IMR-90 (cell line): ENCODE measurements around the gene NBEA. TPM values are rescaled to one million over a fixed set of nuclear protein-coding genes. Genes with fewer than 3 reads are reported as not detected.

ENCODE experiments used
- ATAC-seq: fragments of 200-7000 bp; cut with Tn5 transposase; 2 replicates; pipeline ENCODE4 v1.9.1; 2020; ENCODE audit warnings: low read depth, mild to moderate bottlenecking, moderate library complexity
- BruUV-seq: library from RNA; stranded (reverse); fragments of 400-500 nt; replicated peaks from 2 replicates; lab custom pipeline; 2021; lab: Mats Ljungman, UMichigan
- CTCF ChIA-PET: fragments of 300-600 bp; formaldehyde crosslinking; extraction: SDS; loops from one replicate; lab custom pipeline; 2021; ENCODE audit warnings: antibody characterized with exemption; lab: Yijun Ruan, JAX
- POLR2A ChIA-PET: fragments of 300-600 bp; sonication (Branson Sonifier 250); formaldehyde crosslinking; loops from one replicate; lab custom pipeline; 2022; ENCODE audit warnings: antibody characterized with exemption; ENCODE audit not compliant: unreplicated experiment; lab: Charles Lee
- DNase-seq: peaks from one replicate; pipeline ENCODE4 v3.0.0; 2013
- H2AFZ ChIP-seq: replicated peaks from 2 replicates; pipeline ENCODE3; 2013; ENCODE audit warnings: low read length, mild to moderate bottlenecking; ENCODE audit not compliant: poor library complexity
- H2AK5ac ChIP-seq: 2 replicates; pipeline ENCODE4 v1.6.1; 2013; ENCODE audit warnings: low read depth, low read length, inconsistent platforms
- H2AK9ac ChIP-seq: replicated peaks from 2 replicates; pipeline ENCODE3; 2013; ENCODE audit warnings: mild to moderate bottlenecking, low read depth, low read length, moderate library complexity; ENCODE audit not compliant: poor library complexity
- H2BK120ac ChIP-seq: 2 replicates; pipeline ENCODE4 v1.6.1; 2013; ENCODE audit warnings: low read depth, low read length, inconsistent platforms
- H2BK15ac ChIP-seq: 3 replicates; pipeline ENCODE4 v1.6.1; 2013; ENCODE audit warnings: low read depth, low read length, inconsistent platforms
- H2BK20ac ChIP-seq: 2 replicates; pipeline ENCODE4 v1.6.1; 2013; ENCODE audit warnings: low read depth, mild to moderate bottlenecking, inconsistent platforms, low read length, moderate library complexity
- H2BK5ac ChIP-seq: 2 replicates; pipeline ENCODE4 v1.6.1; 2013; ENCODE audit warnings: mild to moderate bottlenecking, low read depth, low read length, inconsistent platforms; ENCODE audit not compliant: poor library complexity, severe bottlenecking
- H3K14ac ChIP-seq: replicated peaks from 2 replicates; pipeline ENCODE4 v1.6.1; 2013; ENCODE audit warnings: low read depth, low read length, inconsistent platforms
- H3K18ac ChIP-seq: 2 replicates; pipeline ENCODE4 v1.6.1; 2013; ENCODE audit warnings: low read depth, low read length, control low read depth
- H3K23ac ChIP-seq: 2 replicates; pipeline ENCODE4 v1.6.1; 2013; ENCODE audit warnings: low read depth, low read length, inconsistent platforms
- H3K27ac ChIP-seq: 2 replicates; pipeline ENCODE4 v1.5.1; 2013; ENCODE audit warnings: mild to moderate bottlenecking, control low read depth, low read length; ENCODE audit not compliant: insufficient read depth
- H3K27me3 ChIP-seq: 2 replicates; pipeline ENCODE4 v1.6.1; 2013; ENCODE audit warnings: low read length; ENCODE audit not compliant: control insufficient read depth, insufficient read depth
- H3K36me3 ChIP-seq: 2 replicates; pipeline ENCODE4 v1.6.1; 2013; ENCODE audit warnings: low read length, mixed read lengths; ENCODE audit not compliant: control insufficient read depth, insufficient read depth
- H3K4ac ChIP-seq: 2 replicates; pipeline ENCODE4 v1.6.1; 2013; ENCODE audit warnings: low read depth, low read length, inconsistent platforms
- H3K4me1 ChIP-seq: 2 replicates; pipeline ENCODE4 v1.6.1; 2013; ENCODE audit warnings: low read length, mixed read lengths; ENCODE audit not compliant: control insufficient read depth, insufficient read depth
- H3K4me2 ChIP-seq: 2 replicates; pipeline ENCODE4 v1.6.1; 2013; ENCODE audit warnings: low read depth, mild to moderate bottlenecking, control low read depth, low read length, moderate library complexity
- H3K4me3 ChIP-seq: 2 replicates; pipeline ENCODE4 v1.5.1; 2013; ENCODE audit warnings: low read depth, mild to moderate bottlenecking, control low read depth, low read length, moderate library complexity; ENCODE audit not compliant: insufficient read depth
- H3K56ac ChIP-seq: 2 replicates; pipeline ENCODE4 v1.6.1; 2013; ENCODE audit warnings: low read length, inconsistent platforms; ENCODE audit not compliant: insufficient read depth; ENCODE audit errors: extremely low read depth
- H3K79me1 ChIP-seq, 2 experiments: 2 replicates each; pipeline ENCODE4 v1.6.1; 2013; ENCODE audit warnings: low read length in 2 of 2, inconsistent platforms in 1 of 2, low read depth in 1 of 2
- H3K9ac ChIP-seq: 2 replicates; pipeline ENCODE4 v1.6.1; 2013; ENCODE audit warnings: low read depth, low read length, control low read depth
- H3K9me1 ChIP-seq: 2 replicates; pipeline ENCODE4 v1.6.1; 2013; ENCODE audit warnings: low read length, inconsistent platforms; ENCODE audit not compliant: insufficient read depth
- H3K9me3 ChIP-seq: 2 replicates; pipeline ENCODE4 v1.6.1; 2013; ENCODE audit warnings: low read length; ENCODE audit not compliant: control insufficient read depth, insufficient read depth
- H4K20me1 ChIP-seq: 2 replicates; pipeline ENCODE4 v1.6.1; 2013; ENCODE audit warnings: low read length, inconsistent platforms; ENCODE audit not compliant: insufficient read depth
- H4K5ac ChIP-seq: 2 replicates; pipeline ENCODE4 v1.6.1; 2013; ENCODE audit warnings: mild to moderate bottlenecking, low read depth, low read length, control low read depth
- H4K8ac ChIP-seq, 2 experiments: 2 replicates each; pipeline ENCODE4 v1.6.1; 2013; ENCODE audit warnings: low read depth in 2 of 2, low read length in 2 of 2, control low read depth in 1 of 2, inconsistent platforms in 1 of 2
- H4K91ac ChIP-seq: 2 replicates; pipeline ENCODE4 v1.6.1; 2013; ENCODE audit warnings: low read depth, low read length, inconsistent platforms; ENCODE audit not compliant: insufficient read depth
- BHLHE40 ChIP-seq: fragments of 150-350 bp; IDR thresholded peaks from 2 replicates; pipeline ENCODE4 v1.6.1; 2016; ENCODE audit warnings: mild to moderate bottlenecking, low read depth, low read length
- CEBPB ChIP-seq: IDR thresholded peaks from 2 replicates; pipeline ENCODE4 v1.6.1; 2012; ENCODE audit warnings: low read depth, low read length, improper control_type of control experiment
- FOS ChIP-seq: fragments of 150-350 bp; IDR thresholded peaks from 2 replicates; pipeline ENCODE4 v1.6.1; 2016; ENCODE audit warnings: low read depth, low read length
- MAFK ChIP-seq: IDR thresholded peaks from 2 replicates; pipeline ENCODE4 v1.6.1; 2012; ENCODE audit warnings: low read depth, low read length, improper control_type of control experiment
- MAZ ChIP-seq: IDR thresholded peaks from 2 replicates; pipeline ENCODE4 v1.6.1; 2012; ENCODE audit warnings: low read depth, mild to moderate bottlenecking, low read length, improper control_type of control experiment, moderate library complexity, borderline replicate concordance
- MXI1 ChIP-seq: IDR thresholded peaks from 2 replicates; pipeline ENCODE4 v1.6.1; 2012; ENCODE audit warnings: low read depth, mild to moderate bottlenecking, low read length, moderate library complexity, borderline replicate concordance
- POLR2A ChIP-seq: IDR thresholded peaks from 2 replicates; pipeline ENCODE4 v1.6.1; 2012; ENCODE audit warnings: mild to moderate bottlenecking, low read depth, low read length
- RAD21 ChIP-seq: IDR thresholded peaks from 2 replicates; pipeline ENCODE4 v1.6.1; 2012; ENCODE audit warnings: low read length, improper control_type of control experiment
- RCOR1 ChIP-seq: IDR thresholded peaks from 2 replicates; pipeline ENCODE4 v1.6.1; 2012; ENCODE audit warnings: mild to moderate bottlenecking, low read length, improper control_type of control experiment; ENCODE audit not compliant: insufficient replicate concordance
- RFX5 ChIP-seq: IDR thresholded peaks from 2 replicates; pipeline ENCODE4 v1.8.0; 2012; ENCODE audit warnings: low read depth, mild to moderate bottlenecking, low read length, moderate library complexity
- SMC3 ChIP-seq: fragments of 150-350 bp; IDR thresholded peaks from 2 replicates; pipeline ENCODE4 v1.6.1; 2016; ENCODE audit warnings: low read depth, mild to moderate bottlenecking, antibody characterized with exemption, low read length, moderate library complexity
- WGBS, 2 experiments: methylation state at CpG; one replicate each; pipeline versions ENCODE4 v1.1.5 to v1.1.7; 2013; ENCODE audit warnings: missing lambda C conversion rate in 2 of 2; ENCODE audit not compliant: insufficient read length in 1 of 2; ENCODE audit errors: extremely low coverage in 2 of 2; 5-methylcytosine and 5-hydroxymethylcytosine counted together
- dilution Hi-C: fragments of 300-500 bp; cut with HindIII; formaldehyde crosslinking; loops from one replicate; pipeline ENCODE4 v1.14.3; 2018; ENCODE audit warnings: low sequenced_read_pairs; ENCODE audit not compliant: unreplicated experiment
- in situ Hi-C: fragments of 300-500 bp; cut with MboI; formaldehyde crosslinking; loops from 3 replicates; pipeline ENCODE4 v1.14.3; 2019; ENCODE audit warnings: low sequenced_read_pairs, inconsistent platforms, mixed read lengths
- intact Hi-C: fragments of 100-400 bp; cut with micrococcal nuclease; formaldehyde crosslinking; loops from 2 replicates; pipeline ENCODE4 v1.10.0; 2022
- polyA plus RNA-seq, 3 experiments: library from polyadenylated mRNA; depleted of rRNA; stranded (reverse); fragments of >200 nt; gene quantifications; 2 replicates each; pipeline ENCODE4 v1.2.3, GENCODE V29; 2012; ENCODE audit warnings: low replicate concordance in 1 of 3
- total RNA-seq: library from RNA; depleted of rRNA; stranded (reverse); fragments of >200 nt; gene quantifications from 2 replicates; pipeline ENCODE4 v1.2.3, GENCODE V29; 2012
- TF ChIP-seq, protein P1 (sequence below): conservative IDR thresholded peaks from 2 replicates; pipeline ENCODE4 v1.5.1; 2012; ENCODE audit warnings: mild to moderate bottlenecking, low read depth, low read length, improper control_type of control experiment
- TF ChIP-seq, protein P2 (sequence below): fragments of 150-350 bp; IDR thresholded peaks from 2 replicates; pipeline ENCODE4 v1.6.1; 2016; ENCODE audit warnings: low read depth, mild to moderate bottlenecking, low read length, moderate library complexity, borderline replicate concordance
- TF ChIP-seq, protein P3 (sequence below): fragments of 150-350 bp; IDR thresholded peaks from 2 replicates; pipeline ENCODE4 v1.6.1; 2017; ENCODE audit warnings: mild to moderate bottlenecking, antibody characterized with exemption, low read length, low read depth

Gene NBEA
- total and polyA plus RNA-seq, 2 of the 4 experiments (the other 2 are of a cell fraction), result 0.82 to 2.2 TPM

DNA sequence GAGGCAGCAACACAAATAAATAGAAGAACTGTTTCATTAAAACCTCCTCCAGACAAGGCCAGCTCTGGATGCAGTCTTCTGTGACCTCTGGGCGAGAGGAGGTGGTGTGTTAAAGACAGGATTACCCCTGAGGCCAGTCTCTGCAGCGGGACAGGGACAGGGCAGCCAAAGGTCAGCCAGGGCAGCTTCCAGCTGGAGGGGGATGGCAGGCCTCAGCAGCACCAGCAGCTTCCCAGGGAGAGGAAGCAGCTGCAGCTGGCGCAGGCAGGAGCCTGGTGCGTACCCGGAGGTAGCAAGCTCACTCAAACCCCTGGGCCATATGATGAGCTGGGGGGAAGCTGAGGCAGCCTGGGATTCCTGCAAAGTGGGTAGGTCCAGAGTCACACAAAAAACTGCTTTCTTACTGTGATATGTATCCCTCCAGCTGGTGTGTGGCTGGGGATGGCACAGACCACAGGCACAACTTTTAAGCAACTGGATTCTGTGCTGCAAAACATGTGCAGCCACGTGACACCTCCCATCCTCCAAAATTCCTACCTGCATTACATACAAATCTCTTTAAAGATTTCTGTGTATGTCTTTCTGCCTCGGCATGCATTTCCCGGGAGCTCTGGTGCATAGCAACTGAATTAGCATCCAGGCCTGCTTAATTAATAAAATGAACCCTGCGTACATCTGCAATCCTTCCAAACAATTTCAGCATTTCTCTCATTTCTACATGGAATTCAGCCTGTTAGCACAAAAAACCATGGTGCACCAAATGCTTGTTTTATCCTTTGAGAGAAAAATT lies 772.7 kb downstream of the NBEA start:
- no peaks in the 10 kb centered on the region for H3K27me3 ChIP-seq
- no peak overlapping the region for H4K8ac ChIP-seq
- no peak for DNase-seq
- H4K20me1 ChIP-seq, result no peaks in the 10 kb centered on the region
- peak overlapping the region; percentile 41; the same call in 1 of the 2 replicates for H3K18ac ChIP-seq
- H3K4me2 ChIP-seq, result no peak overlapping the region
- peak overlapping the region; percentile 31; the same call in 1 of the 2 replicates for H4K91ac ChIP-seq
- ChIA-PET POLR2A (no interaction called here), CTCF (interaction anchor here (0.6 to 1.1 kb wide), 4 partner anchors 57 to 423 kb away, joined by 3 to 4 read pairs (median 3); no protein-coding TSS in a partner anchor)
- ATAC-seq, result no peak
- in situ Hi-C loops, result no loop called here
- H2BK20ac ChIP-seq, result no peak overlapping the region; the same call in 1 of the 2 replicates
- peak overlapping the region; percentile 39; the same call in 1 of the 2 replicates for H3K4ac ChIP-seq
- H3K79me1 ChIP-seq, result no peaks in the 10 kb centered on the region
- H3K27ac ChIP-seq, result no peak overlapping the region; the same call in 1 of the 2 replicates
- peak overlapping the region; percentile 70 for H2AFZ ChIP-seq
- no peak overlapping the region for H3K56ac ChIP-seq
- peaks cover 16% of the 10 kb centered on the region for H3K4me1 ChIP-seq
- peak overlapping the region; percentile 39; the same call in 1 of the 2 replicates for H4K5ac ChIP-seq
- WGBS, 2 experiments, result 73% methylated on average over 3 of the region's 9 CpGs; no CpG with 5 or more reads in 1 of the 2 experiments
- peak overlapping the region; percentile 42 for H2BK120ac ChIP-seq
- H2AK5ac ChIP-seq, result no peak overlapping the region
- no peak overlapping the region for H3K23ac ChIP-seq
- no peaks in the 10 kb centered on the region for H3K36me3 ChIP-seq
- dilution Hi-C loops, result no loop called here
- H2AK9ac ChIP-seq, result no peak overlapping the region
- H2BK5ac ChIP-seq, result no peak overlapping the region
- no peaks in the 10 kb centered on the region for H3K9me3 ChIP-seq
- H3K9ac ChIP-seq, result no peak overlapping the region
- 0 out of 2 replicates have a peak overlapping the region, but pooled peaks have one; percentile 28 for H3K14ac ChIP-seq
- intact Hi-C loops, result loop anchor here (1.0 kb wide), 1 partner anchor 34 kb away; no protein-coding TSS in a partner anchor
- no TSS peak for BruUV-seq
- no peak overlapping the region for H3K4me3 ChIP-seq
- H2BK15ac ChIP-seq, result peak overlapping the region; percentile 14; the same call in 1 of the 3 replicates
- H3K9me1 ChIP-seq, result 0 out of 2 replicates have a peak, but pooled peaks cover 5% of the 10 kb centered on the region
- no peak for TF ChIP-seq POLR2A
- no peak for TF ChIP-seq RCOR1
- TF ChIP-seq FOS, result no peak
- TF ChIP-seq MAFK, result no peak
- TF ChIP-seq CEBPB, result no peak
- no peak for TF ChIP-seq SMC3
- no peak for TF ChIP-seq MAZ
- TF ChIP-seq, protein P1, sequence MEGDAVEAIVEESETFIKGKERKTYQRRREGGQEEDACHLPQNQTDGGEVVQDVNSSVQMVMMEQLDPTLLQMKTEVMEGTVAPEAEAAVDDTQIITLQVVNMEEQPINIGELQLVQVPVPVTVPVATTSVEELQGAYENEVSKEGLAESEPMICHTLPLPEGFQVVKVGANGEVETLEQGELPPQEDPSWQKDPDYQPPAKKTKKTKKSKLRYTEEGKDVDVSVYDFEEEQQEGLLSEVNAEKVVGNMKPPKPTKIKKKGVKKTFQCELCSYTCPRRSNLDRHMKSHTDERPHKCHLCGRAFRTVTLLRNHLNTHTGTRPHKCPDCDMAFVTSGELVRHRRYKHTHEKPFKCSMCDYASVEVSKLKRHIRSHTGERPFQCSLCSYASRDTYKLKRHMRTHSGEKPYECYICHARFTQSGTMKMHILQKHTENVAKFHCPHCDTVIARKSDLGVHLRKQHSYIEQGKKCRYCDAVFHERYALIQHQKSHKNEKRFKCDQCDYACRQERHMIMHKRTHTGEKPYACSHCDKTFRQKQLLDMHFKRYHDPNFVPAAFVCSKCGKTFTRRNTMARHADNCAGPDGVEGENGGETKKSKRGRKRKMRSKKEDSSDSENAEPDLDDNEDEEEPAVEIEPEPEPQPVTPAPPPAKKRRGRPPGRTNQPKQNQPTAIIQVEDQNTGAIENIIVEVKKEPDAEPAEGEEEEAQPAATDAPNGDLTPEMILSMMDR, result no peak
- TF ChIP-seq RAD21, result no peak
- no peak for TF ChIP-seq RFX5
- no peak for TF ChIP-seq BHLHE40
- TF ChIP-seq, protein P2, sequence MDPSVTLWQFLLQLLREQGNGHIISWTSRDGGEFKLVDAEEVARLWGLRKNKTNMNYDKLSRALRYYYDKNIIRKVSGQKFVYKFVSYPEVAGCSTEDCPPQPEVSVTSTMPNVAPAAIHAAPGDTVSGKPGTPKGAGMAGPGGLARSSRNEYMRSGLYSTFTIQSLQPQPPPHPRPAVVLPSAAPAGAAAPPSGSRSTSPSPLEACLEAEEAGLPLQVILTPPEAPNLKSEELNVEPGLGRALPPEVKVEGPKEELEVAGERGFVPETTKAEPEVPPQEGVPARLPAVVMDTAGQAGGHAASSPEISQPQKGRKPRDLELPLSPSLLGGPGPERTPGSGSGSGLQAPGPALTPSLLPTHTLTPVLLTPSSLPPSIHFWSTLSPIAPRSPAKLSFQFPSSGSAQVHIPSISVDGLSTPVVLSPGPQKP, result no peak
- no peak for TF ChIP-seq MXI1
- TF ChIP-seq, protein P3, sequence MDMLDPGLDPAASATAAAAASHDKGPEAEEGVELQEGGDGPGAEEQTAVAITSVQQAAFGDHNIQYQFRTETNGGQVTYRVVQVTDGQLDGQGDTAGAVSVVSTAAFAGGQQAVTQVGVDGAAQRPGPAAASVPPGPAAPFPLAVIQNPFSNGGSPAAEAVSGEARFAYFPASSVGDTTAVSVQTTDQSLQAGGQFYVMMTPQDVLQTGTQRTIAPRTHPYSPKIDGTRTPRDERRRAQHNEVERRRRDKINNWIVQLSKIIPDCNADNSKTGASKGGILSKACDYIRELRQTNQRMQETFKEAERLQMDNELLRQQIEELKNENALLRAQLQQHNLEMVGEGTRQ, result no peak
